Lower leg skin (tissue), 3 donors: ENCODE measurements around the gene FAM81B.

Experiments
- POLR2A ChIP-seq, 2 donors: fragments of 450-650 bp; IDR thresholded peaks; one replicate each; pipeline ENCODE4 v1.6.1; 2016 to 2017; ENCODE audit warnings: antibody characterized with exemption in 2 of 2, mild to moderate bottlenecking in 1 of 2, moderate library complexity in 1 of 2
- TF ChIP-seq, protein P1 (sequence below), 3 donors: fragments of 450-650 bp; IDR thresholded peaks; one replicate each; pipeline ENCODE4 v1.5.1; 2016; ENCODE audit warnings: antibody characterized with exemption in 3 of 3, mild to moderate bottlenecking in 3 of 3, moderate library complexity in 2 of 3

DNA sequence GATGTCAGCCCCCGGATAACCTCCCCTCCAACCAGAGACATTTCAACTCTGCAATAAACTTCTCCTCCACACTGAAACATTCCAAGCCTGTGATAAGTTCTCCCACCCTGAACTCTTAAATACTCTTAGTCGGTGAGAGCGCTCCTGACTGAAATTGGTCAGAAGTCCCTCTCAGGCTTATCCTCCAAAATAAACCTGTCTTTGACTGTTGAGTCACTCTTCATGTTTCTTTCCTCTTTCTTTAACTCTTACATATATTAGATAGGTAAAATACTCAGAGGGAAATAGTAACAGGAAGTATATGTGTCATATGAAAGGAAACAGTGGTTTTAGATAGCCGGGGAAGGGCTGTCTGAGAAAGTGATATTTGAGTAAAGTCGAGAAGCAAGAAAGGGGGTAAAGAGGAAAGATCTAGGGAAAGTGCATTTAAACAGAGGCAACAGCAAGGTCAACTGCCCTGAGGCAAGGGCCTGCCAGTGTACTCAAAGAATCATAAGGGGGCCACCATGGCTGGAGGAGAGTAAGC is 11.0 kb upstream of the FAM81B start:
- TF ChIP-seq, protein P1, sequence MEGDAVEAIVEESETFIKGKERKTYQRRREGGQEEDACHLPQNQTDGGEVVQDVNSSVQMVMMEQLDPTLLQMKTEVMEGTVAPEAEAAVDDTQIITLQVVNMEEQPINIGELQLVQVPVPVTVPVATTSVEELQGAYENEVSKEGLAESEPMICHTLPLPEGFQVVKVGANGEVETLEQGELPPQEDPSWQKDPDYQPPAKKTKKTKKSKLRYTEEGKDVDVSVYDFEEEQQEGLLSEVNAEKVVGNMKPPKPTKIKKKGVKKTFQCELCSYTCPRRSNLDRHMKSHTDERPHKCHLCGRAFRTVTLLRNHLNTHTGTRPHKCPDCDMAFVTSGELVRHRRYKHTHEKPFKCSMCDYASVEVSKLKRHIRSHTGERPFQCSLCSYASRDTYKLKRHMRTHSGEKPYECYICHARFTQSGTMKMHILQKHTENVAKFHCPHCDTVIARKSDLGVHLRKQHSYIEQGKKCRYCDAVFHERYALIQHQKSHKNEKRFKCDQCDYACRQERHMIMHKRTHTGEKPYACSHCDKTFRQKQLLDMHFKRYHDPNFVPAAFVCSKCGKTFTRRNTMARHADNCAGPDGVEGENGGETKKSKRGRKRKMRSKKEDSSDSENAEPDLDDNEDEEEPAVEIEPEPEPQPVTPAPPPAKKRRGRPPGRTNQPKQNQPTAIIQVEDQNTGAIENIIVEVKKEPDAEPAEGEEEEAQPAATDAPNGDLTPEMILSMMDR (IDR thresholded peaks at IDR 0.05), result no peak
- TF ChIP-seq POLR2A (IDR thresholded peaks at IDR 0.05), result no peak
